Common myeloid progenitor, CD34-positive (primary cell): ENCODE data around the gene EFTUD2.

Experiments
- CTCF ChIA-PET: fragments of 350-600 bp; sonication (Branson Sonifier 250); formaldehyde crosslinking; loops from one replicate; lab custom pipeline; 2021; ENCODE audit warnings: antibody characterized with exemption; lab: Charles Lee
- POLR2A ChIA-PET: fragments of 350-600 bp; sonication (Branson Sonifier 250); formaldehyde crosslinking; loops from one replicate; lab custom pipeline; 2021; ENCODE audit warnings: antibody characterized with exemption; lab: Charles Lee
- DNase-seq, 3 donors: peaks; one replicate each; pipeline versions ENCODE4 v3.0.0 to v3.0.0-alpha.2; 2013
- H3K27ac ChIP-seq, 2 experiments: 1 replicate in 1 of 2; 2 replicates in 1 of 2; pipeline ENCODE4 v1.7.0; 2013; ENCODE audit warnings: inconsistent platforms in 2 of 2, low read length in 2 of 2, mild to moderate bottlenecking in 2 of 2, low read depth in 1 of 2, moderate library complexity in 1 of 2; ENCODE audit not compliant: severe bottlenecking in 2 of 2, insufficient read depth in 1 of 2, poor library complexity in 1 of 2
- H3K27me3 ChIP-seq, 5 experiments: replicated peaks in 2 of 5; 1 replicate in 3 of 5; 2 replicates in 2 of 5; pipeline versions ENCODE4 v1.6.1 to v1.7.0; 2013; ENCODE audit warnings: low read length in 4 of 5, mild to moderate bottlenecking in 2 of 5, moderate library complexity in 2 of 5, inconsistent platforms in 1 of 5; ENCODE audit not compliant: insufficient read depth in 5 of 5, control insufficient read depth in 4 of 5
- H3K36me3 ChIP-seq, 4 experiments: 1 replicate in 2 of 4; 2 replicates in 2 of 4; pipeline versions ENCODE4 v1.6.1 to v1.7.0; 2013; ENCODE audit warnings: low read length in 3 of 4, control low read depth in 1 of 4, mild to moderate bottlenecking in 1 of 4; ENCODE audit not compliant: control insufficient read depth in 4 of 4, insufficient read depth in 4 of 4
- H3K4me1 ChIP-seq, 4 experiments: 1 replicate in 3 of 4; 2 replicates in 1 of 4; pipeline versions ENCODE4 v1.6.1 to v1.7.1; 2013; ENCODE audit warnings: low read length in 3 of 4, mild to moderate bottlenecking in 3 of 4, control low read depth in 1 of 4, inconsistent platforms in 1 of 4, moderate library complexity in 1 of 4; ENCODE audit not compliant: control insufficient read depth in 4 of 4, insufficient read depth in 4 of 4; ENCODE audit errors: control extremely low read depth in 1 of 4
- H3K4me3 ChIP-seq, 7 experiments: 1 replicate in 4 of 7; 2 replicates in 3 of 7; pipeline versions ENCODE4 v1.5.1 to v1.7.0; 2013; ENCODE audit warnings: mild to moderate bottlenecking in 7 of 7, low read length in 6 of 7, moderate library complexity in 6 of 7, inconsistent platforms in 2 of 7, low read depth in 2 of 7, control low read depth in 1 of 7; ENCODE audit not compliant: insufficient read depth in 4 of 7, control insufficient read depth in 1 of 7; ENCODE audit errors: extremely low read depth in 1 of 7
- H3K9me3 ChIP-seq, 5 experiments: 1 replicate in 4 of 5; 2 replicates in 1 of 5; pipeline versions ENCODE4 v1.6.1 to v1.7.1; 2013; ENCODE audit warnings: low read length in 4 of 5, mild to moderate bottlenecking in 2 of 5, inconsistent platforms in 1 of 5, low read depth in 1 of 5, moderate library complexity in 1 of 5; ENCODE audit not compliant: control insufficient read depth in 4 of 5, insufficient read depth in 2 of 5; ENCODE audit errors: control extremely low read depth in 1 of 5
- WGBS: methylation state at CpG from one replicate; pipeline ENCODE4 v1.1.5; 2013; ENCODE audit not compliant: insufficient coverage; 5-methylcytosine and 5-hydroxymethylcytosine counted together

EFTUD2 gene

DNA sequence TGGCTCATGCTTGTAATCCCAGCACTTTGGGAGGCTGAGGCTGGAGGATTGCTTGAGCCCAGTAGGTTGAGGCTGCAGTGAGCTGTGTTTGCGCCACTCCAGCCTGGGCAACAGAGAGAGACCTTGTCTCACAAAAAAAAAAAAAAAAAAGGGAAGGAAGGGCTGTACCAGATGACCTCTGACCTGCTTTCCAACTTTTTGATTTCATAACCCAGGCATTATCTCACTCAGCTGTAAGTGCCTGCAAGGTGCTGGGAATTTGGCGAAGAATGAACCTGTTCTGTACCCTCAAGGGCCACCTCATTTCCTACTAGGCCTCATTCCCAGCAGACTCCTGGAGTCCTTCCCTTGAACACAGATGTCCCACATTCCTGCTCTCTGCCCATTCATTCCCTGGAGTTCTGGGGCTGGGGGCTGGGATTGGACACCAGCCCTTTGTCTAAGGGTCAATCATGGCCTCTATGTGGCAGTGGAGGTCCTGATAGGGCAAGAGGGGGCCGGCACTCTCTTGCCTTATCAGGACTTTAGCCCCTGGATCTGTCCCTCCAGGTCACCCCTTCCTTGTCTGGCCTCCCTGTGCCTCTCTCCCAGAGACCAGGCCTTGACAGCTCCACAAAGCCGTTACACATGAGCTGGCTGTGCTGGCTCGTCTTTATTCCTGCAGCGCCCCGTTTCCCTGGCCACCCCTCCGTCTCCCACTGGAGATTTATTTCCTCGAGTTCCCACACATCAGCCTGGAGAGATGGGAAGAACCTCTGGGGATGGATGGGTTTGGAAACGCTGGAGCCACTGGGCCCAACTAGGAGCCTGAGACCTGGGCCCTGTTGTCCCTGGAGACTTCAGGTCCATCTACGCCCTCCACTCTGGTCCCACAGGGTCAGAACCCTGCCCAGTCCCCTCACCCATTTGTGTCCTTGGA is 16.9 kb upstream of the EFTUD2 start:
- peaks cover 0 to 7% (median 6%) of the 10 kb centered on the region in 4 experiments for H3K4me1 ChIP-seq
- H3K4me3 ChIP-seq, result no peak overlapping the region
- WGBS, result 100% methylated on average over 7 of the region's 11 CpGs
- no peak for DNase-seq
- no peaks in the 10 kb centered on the region for H3K9me3 ChIP-seq
- H3K36me3 ChIP-seq, result no peaks in the 10 kb centered on the region
- peaks cover 0 to 44% (median 28%) of the 10 kb centered on the region in 5 experiments for H3K27me3 ChIP-seq
- H3K27ac ChIP-seq, result no peak overlapping the region
- ChIA-PET POLR2A (no interaction called here), CTCF (interaction anchor here (1.2 to 13.3 kb wide), 3 partner anchors 11 to 105 kb away, joined by 3 to 162 read pairs (median 4); no protein-coding TSS in a partner anchor)

DNA sequence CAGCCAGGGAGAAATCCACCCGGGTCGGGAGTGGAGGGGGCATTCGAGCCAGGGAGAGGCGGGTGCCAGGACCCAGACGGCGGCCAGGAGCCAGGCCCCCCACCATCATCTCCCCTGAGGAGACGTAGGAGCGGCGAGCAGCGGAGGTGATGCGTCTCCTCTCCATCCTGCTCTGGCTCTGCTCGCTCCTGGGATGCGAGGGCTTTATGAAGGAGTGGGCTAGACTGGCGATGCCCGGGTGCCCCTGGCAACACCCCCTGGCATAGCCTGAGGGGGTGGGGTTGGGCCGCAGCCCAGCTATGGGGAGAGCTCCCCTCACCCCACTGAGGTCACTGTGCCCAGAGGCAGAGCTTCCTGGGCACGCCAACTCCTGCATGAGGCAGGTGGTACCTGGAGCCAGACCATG is 16.1 kb upstream of the EFTUD2 start, which contains the start of gene GFAP:
Gene GFAP, minus strand, starts transcription at position 180 of the 406 bp plus-strand sequence. Its CDS starts 14 bp downstream, at position 166.
- H3K36me3 ChIP-seq, result no peaks in the 10 kb centered on the region
- CTCF ChIA-PET, result interaction anchor here (1.2 to 13.3 kb wide), 3 partner anchors 12 to 106 kb away, joined by 3 to 162 read pairs (median 4); no protein-coding TSS in a partner anchor
- no peak for DNase-seq
- H3K27me3 ChIP-seq, result peaks cover 0 to 44% (median 22%) of the 10 kb centered on the region in 5 experiments
- no peak within 1 kb of the TSS for H3K4me3 ChIP-seq
- POLR2A ChIA-PET, result no interaction called here
- H3K27ac ChIP-seq, result no peak within 1 kb of the TSS
- no peaks in the 10 kb centered on the region for H3K9me3 ChIP-seq
- H3K4me1 ChIP-seq, result peaks cover 0 to 10% (median 7%) of the 10 kb centered on the region in 4 experiments
- WGBS, result 92% methylated on average over 15 of the region's 17 CpGs

DNA sequence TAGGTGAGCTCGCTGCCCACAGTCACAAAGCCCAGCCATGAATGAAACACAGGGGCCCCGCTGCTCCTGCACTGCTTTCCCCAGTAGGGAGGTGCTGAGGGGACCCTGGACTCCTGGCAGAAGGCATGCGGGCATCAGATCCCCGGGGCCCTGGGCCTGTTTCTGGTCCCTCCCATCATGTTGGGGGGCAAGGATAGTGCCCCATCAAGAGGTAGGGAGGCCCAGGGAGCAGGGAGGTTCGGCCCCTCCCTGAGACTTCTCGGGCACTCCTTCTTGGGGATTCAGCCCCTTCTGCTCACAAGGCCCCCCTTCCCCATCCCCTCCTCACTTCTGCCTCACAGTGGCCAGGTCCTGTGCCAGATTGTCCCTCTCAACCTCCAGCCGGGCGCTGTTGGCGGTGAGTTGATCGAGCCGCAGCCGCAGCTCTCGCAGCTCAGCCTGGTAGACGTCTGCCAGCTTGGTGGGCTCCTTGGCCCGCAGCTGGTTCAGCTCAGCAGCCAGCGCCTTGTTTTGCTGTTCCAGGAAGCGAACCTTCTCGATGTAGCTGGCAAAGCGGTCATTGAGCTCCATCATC is 15.5 kb upstream of the EFTUD2 start:
- WGBS, result 85% methylated on average over 18 of the region's 19 CpGs
- Histone ChIP-seq H3K4me1 (peaks cover 0 to 10% (median 7%) of the 10 kb centered on the region in 4 experiments), H3K36me3 (no peaks in the 10 kb centered on the region), H3K9me3 (no peaks in the 10 kb centered on the region), H3K4me3 (no peak overlapping the region), H3K27ac (no peak overlapping the region), H3K27me3 (peaks cover 0 to 48% (median 21%) of the 10 kb centered on the region in 5 experiments)
- DNase-seq, result no peak
- POLR2A ChIA-PET, result no interaction called here
- CTCF ChIA-PET, result interaction anchor here (0.7 to 13.3 kb wide), 5 partner anchors 9 to 147 kb away, joined by 3 to 162 read pairs (median 3); no protein-coding TSS in a partner anchor

DNA sequence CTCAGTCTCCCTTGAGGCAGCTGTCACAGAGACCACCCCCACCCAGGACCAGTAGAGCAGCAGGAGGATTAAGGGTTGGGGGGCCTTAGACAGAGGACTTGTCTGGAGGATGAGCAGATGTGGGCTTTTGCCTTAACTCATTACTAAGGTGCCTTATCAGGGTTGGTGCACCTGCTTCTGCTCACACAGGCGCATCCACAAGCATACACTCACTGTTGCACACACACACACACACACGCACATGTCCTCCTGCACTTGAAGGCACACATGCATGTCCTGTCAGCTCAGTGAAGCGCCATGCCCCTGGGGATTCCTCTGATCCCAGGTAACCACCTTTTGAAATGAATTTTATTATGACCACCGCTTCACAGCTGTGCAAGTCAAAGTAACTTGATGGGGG is 14.9 kb upstream of the EFTUD2 start:
- POLR2A ChIA-PET, result no interaction called here
- Histone ChIP-seq H3K4me1 (peaks cover 0 to 10% (median 7%) of the 10 kb centered on the region in 4 experiments), H3K36me3 (no peaks in the 10 kb centered on the region), H3K27me3 (peaks cover 0 to 48% (median 21%) of the 10 kb centered on the region in 5 experiments), H3K9me3 (no peaks in the 10 kb centered on the region), H3K27ac (no peak overlapping the region), H3K4me3 (no peak overlapping the region)
- CTCF ChIA-PET, result interaction anchor here (0.7 to 1.4 kb wide), 3 partner anchors 10 to 146 kb away, joined by 3 read pairs; no protein-coding TSS in a partner anchor
- peak in 2 of 3 donors; percentile 32 to 58 for DNase-seq
- 100% methylated on average over 4 of the region's 4 CpGs for WGBS

DNA sequence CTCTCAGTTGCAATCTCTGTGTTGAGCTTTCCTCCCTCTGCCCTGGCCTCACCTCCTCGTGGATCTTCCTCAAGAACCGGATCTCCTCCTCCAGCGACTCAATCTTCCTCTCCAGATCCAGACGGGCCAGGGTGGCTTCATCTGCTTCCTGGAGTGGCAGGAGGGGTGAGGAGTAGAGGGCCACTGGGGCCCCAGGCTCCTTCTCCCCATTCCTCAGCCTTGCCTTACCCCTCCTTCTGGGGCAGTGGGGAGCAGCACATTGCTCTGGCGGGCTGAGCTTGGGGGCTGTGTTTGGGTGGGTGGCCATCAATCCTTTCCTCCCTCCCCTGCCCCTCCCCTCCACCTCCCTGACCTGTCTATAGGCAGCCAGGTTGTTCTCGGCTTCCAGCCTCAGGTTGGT is 14.4 kb upstream of the EFTUD2 start:
- ChIA-PET CTCF (interaction anchor here (1.0 to 1.4 kb wide), 3 partner anchors 10 to 61 kb away, joined by 3 read pairs; no protein-coding TSS in a partner anchor), POLR2A (no interaction called here)
- H3K36me3 ChIP-seq, result no peaks in the 10 kb centered on the region
- WGBS, result 60% methylated on average over 2 of the region's 6 CpGs
- H3K4me1 ChIP-seq, result peaks cover 0 to 10% (median 7%) of the 10 kb centered on the region in 4 experiments
- H3K4me3 ChIP-seq, result no peak overlapping the region
- no peak overlapping the region for H3K27ac ChIP-seq
- H3K9me3 ChIP-seq, result no peaks in the 10 kb centered on the region
- peaks cover 0 to 48% (median 21%) of the 10 kb centered on the region in 5 experiments for H3K27me3 ChIP-seq
- DNase-seq, result no peak

DNA sequence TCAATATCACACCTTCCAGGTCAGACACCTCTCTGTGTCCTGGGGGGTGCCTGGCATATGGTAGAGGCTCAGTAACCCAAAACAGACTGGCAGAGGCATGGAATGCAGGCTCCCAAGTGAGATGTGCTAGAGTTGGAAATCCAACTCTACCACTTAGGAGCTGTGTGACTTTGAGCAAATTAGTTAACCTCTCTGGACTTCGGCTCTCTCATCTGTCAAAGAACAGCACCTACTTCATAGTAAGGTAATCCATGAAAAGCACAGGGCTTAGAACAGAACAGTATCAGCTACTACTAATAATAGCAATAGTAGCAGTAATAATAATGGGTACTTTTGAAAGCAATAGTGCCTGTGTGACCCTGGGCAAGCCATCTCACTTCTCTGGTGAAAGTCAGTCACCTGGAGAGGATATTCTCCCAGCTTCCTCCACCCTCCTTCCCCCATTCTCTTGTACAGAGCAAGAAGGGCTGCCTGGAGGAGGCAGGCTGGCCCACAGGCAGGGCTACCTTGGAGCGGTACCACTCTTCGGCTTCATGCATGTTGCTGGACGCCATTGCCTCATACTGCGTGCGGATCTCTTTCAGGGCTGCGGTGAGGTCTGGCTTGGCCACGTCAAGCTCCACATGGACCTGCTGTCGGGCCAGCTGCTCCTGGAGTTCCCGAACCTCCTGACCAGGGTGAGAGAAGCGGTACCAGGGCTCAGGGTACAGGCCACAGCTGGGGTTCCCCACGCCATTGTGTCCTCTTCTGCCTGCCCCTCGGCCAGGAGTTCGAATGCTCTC is 13.7 kb upstream of the EFTUD2 start:
- peaks cover 0 to 10% (median 7%) of the 10 kb centered on the region in 4 experiments for H3K4me1 ChIP-seq
- 88% methylated on average over 13 of the region's 14 CpGs for WGBS
- no peaks in the 10 kb centered on the region for H3K9me3 ChIP-seq
- H3K36me3 ChIP-seq, result no peaks in the 10 kb centered on the region
- no peak overlapping the region for H3K27ac ChIP-seq
- ChIA-PET CTCF (interaction anchor here (1.3 to 1.4 kb wide), 3 partner anchors 10 to 107 kb away, joined by 3 to 4 read pairs (median 4); a partner anchor contains a TSS), POLR2A (no interaction called here)
- DNase-seq, result no peak
- no peak overlapping the region for H3K4me3 ChIP-seq
- peaks cover 0 to 48% (median 21%) of the 10 kb centered on the region in 5 experiments for H3K27me3 ChIP-seq
